HEK293 (cell line): Measurements from ENCODE around the gene BRIX1.

Experiments used
- CTCF ChIP-seq: fragments of 450-650 bp; formaldehyde crosslinking; IDR thresholded peaks from 2 replicates; pipeline ENCODE4 v1.5.1; 2016; ENCODE audit warnings: missing biosample characterization, missing genetic modification characterization
- SETDB1 ChIP-seq: IDR thresholded peaks from one replicate; pipeline ENCODE4 v1.6.1; 2017; ENCODE audit warnings: mild to moderate bottlenecking, low read length, moderate library complexity, mixed read lengths; ENCODE audit not compliant: insufficient read length
- ZNF18 ChIP-seq: fragments of 450-650 bp; formaldehyde crosslinking; IDR thresholded peaks from 2 replicates; pipeline ENCODE4 v1.5.1; 2016; ENCODE audit warnings: missing biosample characterization, missing genetic modification characterization

GRCh38 chr5:34914671-34915138 lies 806 bp upstream of the BRIX1 start:
- peak; percentile 8 for TF ChIP-seq CTCF (tag by site-specific recombination)
- no peak for TF ChIP-seq SETDB1
- no peak for TF ChIP-seq ZNF18
